Naive thymus-derived CD8-positive, alpha-beta T cell (primary cell): ENCODE measurements around the gene KLRC2. TPM values are rescaled to one million over a fixed set of nuclear protein-coding genes. Genes with fewer than 3 reads are reported as not detected.
"Not testable (repeated sequence)": the region's sequence is repeated elsewhere in the genome, so short reads cannot be mapped to it uniquely, and the experiment has no call there.

Experiments
- ATAC-seq, 2 donors: fragments of 150-1000 bp; cut with Tn5 transposase in 1 of 2; sonication (Bioruptor Pico), chemical (Tn5 transposase) in 1 of 2; 1 replicate in 1 of 2; 2 replicates in 1 of 2; pipeline ENCODE4 v1.10.0; 2021; ENCODE audit warnings: mild to moderate bottlenecking in 2 of 2, moderate library complexity in 2 of 2
- POLR2A ChIA-PET: fragments of 350-600 bp; sonication (Branson Sonifier 250); formaldehyde crosslinking; loops from one replicate; lab custom pipeline; 2021; ENCODE audit warnings: antibody characterized with exemption; lab: Charles Lee
- DNase-seq, 10 donors: peaks; one replicate each; pipeline versions ENCODE4 v3.0.0 to v3.0.0-alpha.2; 2020 to 2022
- H3K27ac Mint-ChIP-seq, 10 donors: one replicate each; pipeline ENCODE4 v1.8.0; 2020 to 2022; ENCODE audit warnings: mild to moderate bottlenecking in 10 of 10, mixed read lengths in 10 of 10, moderate library complexity in 4 of 10, inconsistent platforms in 1 of 10
- H3K27me3 Mint-ChIP-seq, 5 donors: one replicate each; pipeline ENCODE4 v1.8.0; 2021 to 2022; ENCODE audit warnings: mixed read lengths in 5 of 5
- H3K36me3 Mint-ChIP-seq, 3 donors: one replicate each; pipeline ENCODE4 v1.8.0; 2020 to 2022; ENCODE audit warnings: mixed read lengths in 3 of 3, mild to moderate bottlenecking in 2 of 3, inconsistent platforms in 1 of 3
- H3K4me1 Mint-ChIP-seq, 4 donors: one replicate each; pipeline ENCODE4 v1.8.0; 2021 to 2022; ENCODE audit warnings: mixed read lengths in 4 of 4
- H3K4me3 Mint-ChIP-seq, 10 donors: one replicate each; pipeline ENCODE4 v1.8.0; 2020 to 2022; ENCODE audit warnings: mild to moderate bottlenecking in 10 of 10, mixed read lengths in 10 of 10, moderate library complexity in 6 of 10, inconsistent platforms in 1 of 10
- H3K9me3 Mint-ChIP-seq, 9 donors: one replicate each; pipeline ENCODE4 v1.8.0; 2020 to 2022; ENCODE audit warnings: mixed read lengths in 9 of 9, mild to moderate bottlenecking in 3 of 9, inconsistent platforms in 1 of 9, moderate library complexity in 1 of 9
- polyA plus RNA-seq, 3 donors: library from polyadenylated mRNA; unstranded; fragments of 300-500 nt; fragmentation: Illumina TruSeq; gene quantifications; one replicate each; pipeline ENCODE4 v1.2.3, GENCODE V29; 2021
- total RNA-seq, 8 experiments: library from RNA in 2 of 8; stranded (reverse) in 2 of 8; gene quantifications; one replicate each; pipeline ENCODE4 v1.2.3 and lab custom pipeline; 2021 to 2026

KLRC2 gene
- total RNA-seq (1 to 10 TPM; 1.9 to 3.6 TPM), polyA plus RNA-seq (10 to 100 TPM in 1 of 3 donors, under 1 TPM in 2; 0.62 to 25.0 (median 0.76) TPM), total RNA-seq (lab: John Stamatoyannopoulos, UW) (0 to 0.13 (median 0.08) reads per million in 6 experiments)

DNA sequence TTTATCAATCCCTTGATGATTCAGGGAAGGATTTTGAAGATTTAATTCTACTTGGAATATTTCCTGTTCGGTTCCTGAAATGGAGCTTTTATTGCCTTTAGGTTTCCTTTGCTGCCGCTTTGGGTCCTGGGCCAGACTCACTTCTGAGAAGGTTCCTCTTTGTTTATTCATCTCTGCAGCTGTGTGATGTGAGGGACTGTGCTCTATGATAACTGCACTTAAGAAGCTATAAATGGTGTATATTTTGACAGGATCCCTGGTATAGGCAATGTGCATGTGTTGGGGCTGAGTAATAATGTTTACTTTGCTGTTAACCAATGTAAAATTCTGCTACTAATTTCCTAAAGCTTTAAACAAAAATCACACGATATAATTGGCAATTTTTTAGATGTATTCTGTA, at the start of gene KLRC2:
Gene KLRC2, minus strand, starts transcription at position 195 of the 400 bp plus-strand sequence. Its CDS starts 24 bp downstream, at position 171.
- H3K9me3 Mint-ChIP-seq, POLR2A ChIA-PET, H3K4me1 Mint-ChIP-seq, H3K27me3 Mint-ChIP-seq, H3K36me3 Mint-ChIP-seq: not testable (repeated sequence)
- Mint-ChIP-seq H3K4me3 (peak within 1 kb of the TSS in 8 of 10 donors; percentile 30 to 70 (median 52)), H3K27ac (peak within 1 kb of the TSS in 5 of 10 donors; percentile 3 to 76 (median 44))
- DNase-seq = peak in 6 of 10 donors; percentile 12 to 60 (median 26)
- peak; percentile 93 to 94 for ATAC-seq

DNA sequence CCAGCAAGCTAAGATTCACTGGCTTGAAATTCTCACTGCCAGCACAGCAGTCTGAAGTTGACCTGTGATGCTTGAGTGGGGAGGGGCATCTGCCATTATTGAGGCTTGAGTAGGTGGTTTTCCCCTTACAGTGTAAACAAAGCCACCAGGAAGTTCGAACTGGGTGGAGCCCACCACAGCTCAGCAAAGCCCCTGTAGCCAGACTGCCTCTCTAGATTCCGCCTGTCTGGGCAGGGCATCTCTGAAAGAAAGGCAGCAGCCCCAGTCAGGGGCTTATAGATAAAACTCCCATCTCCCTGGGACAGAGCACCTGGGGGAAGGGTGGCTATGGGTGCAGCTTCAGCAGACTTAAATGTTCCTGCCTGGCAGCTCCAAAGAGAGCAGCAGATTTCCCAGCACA, 46.1 kb upstream of the KLRC2 start:
- H3K9me3 Mint-ChIP-seq = peaks cover 17 to 78% (median 51%) of the 10 kb centered on the region in 9 donors
- ATAC-seq = peak; percentile 84 to 90

GRCh38 chr12:10472808-10473207, 37.0 kb upstream of the KLRC2 start:
- not testable (repeated sequence) for H3K4me3 Mint-ChIP-seq, H3K27me3 Mint-ChIP-seq, H3K27ac Mint-ChIP-seq, DNase-seq, ATAC-seq
- peaks cover 2 to 36% (median 20%) of the 10 kb centered on the region in 3 donors for H3K36me3 Mint-ChIP-seq
- peaks cover 13 to 27% (median 17%) of the 10 kb centered on the region in 4 donors for H3K4me1 Mint-ChIP-seq
- peaks cover 2 to 58% (median 22%) of the 10 kb centered on the region in 9 donors for H3K9me3 Mint-ChIP-seq
- POLR2A ChIA-PET = interaction anchor here (0.6 kb wide), 2 partner anchors 9 to 68 kb away, joined by 3 read pairs; no protein-coding TSS in a partner anchor

More for the DNA sequence above, 46.1 kb upstream of the KLRC2 start:
- peaks cover 18 to 41% (median 34%) of the 10 kb centered on the region in 4 donors for H3K4me1 Mint-ChIP-seq
- H3K4me3 Mint-ChIP-seq = peak overlapping the region; percentile 27 to 78 (median 68)
- not testable (repeated sequence) for H3K27me3 Mint-ChIP-seq
- peak in 9 of 10 donors; percentile 31 to 81 (median 61) for DNase-seq
- H3K36me3 Mint-ChIP-seq = peaks cover 9 to 59% (median 50%) of the 10 kb centered on the region in 3 donors
- H3K27ac Mint-ChIP-seq = peak overlapping the region; percentile 82 to 96 (median 94)
- POLR2A ChIA-PET = interaction anchor here (0.6 to 3.5 kb wide), 17 partner anchors 9 to 131 kb away, joined by 3 to 30 read pairs (median 4); partner anchors contain the start of gene MAGOHB

DNA sequence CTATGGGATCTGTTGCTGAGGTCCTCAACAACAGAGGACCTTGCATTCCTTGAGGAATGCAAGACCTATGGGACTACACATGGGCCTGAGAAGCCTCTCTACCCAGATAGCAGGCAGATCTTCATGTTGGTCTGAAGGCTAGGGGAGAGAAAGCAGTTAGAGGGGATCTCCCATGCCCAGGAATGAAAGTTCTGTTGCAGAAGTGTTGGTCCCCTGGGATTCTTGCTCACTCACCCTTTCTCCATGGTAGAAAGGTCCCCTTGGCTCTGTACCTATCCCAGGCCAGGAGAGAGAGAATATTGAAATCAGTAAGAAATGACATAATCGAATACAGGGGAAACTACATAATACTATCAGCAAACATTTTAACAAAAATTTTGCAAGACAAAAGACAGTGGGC, 33.9 kb upstream of the KLRC2 start:
- ATAC-seq = no peak
- no peak overlapping the region for H3K4me3 Mint-ChIP-seq
- H3K27ac Mint-ChIP-seq = peak overlapping the region in 1 of 10 donors; percentile 33
- H3K9me3 Mint-ChIP-seq = peaks cover 0 to 42% (median 17%) of the 10 kb centered on the region in 9 donors
- H3K27me3 Mint-ChIP-seq = no peaks in the 10 kb centered on the region
- DNase-seq = no peak
- H3K4me1 Mint-ChIP-seq = peaks cover 9 to 26% (median 13%) of the 10 kb centered on the region in 4 donors
- peaks cover 0 to 31% (median 12%) of the 10 kb centered on the region in 3 donors for H3K36me3 Mint-ChIP-seq
- POLR2A ChIA-PET = no interaction called here

DNA sequence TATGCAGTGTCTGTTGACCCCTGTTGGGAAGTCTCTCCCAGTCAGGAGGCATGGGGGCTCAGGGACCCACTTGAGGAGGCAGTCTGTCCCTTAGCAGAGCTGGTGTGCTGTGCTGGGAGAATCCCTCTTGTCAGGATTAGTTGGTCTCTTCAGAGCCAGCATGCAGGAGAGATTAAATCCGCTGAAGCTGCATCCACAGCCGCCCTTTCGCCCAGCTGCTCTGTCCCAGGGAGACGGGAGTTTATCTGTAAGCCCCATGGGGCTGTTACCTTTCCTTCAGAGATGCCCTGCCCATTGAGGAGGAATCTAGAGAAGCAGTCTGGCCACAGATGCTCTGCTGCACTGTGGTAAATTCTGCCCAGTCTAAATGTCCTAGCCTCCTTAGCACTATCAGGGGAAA, 30.5 kb upstream of the KLRC2 start:
- peaks cover 2 to 48% (median 42%) of the 10 kb centered on the region in 3 donors for H3K36me3 Mint-ChIP-seq
- no peak for DNase-seq
- H3K4me1 Mint-ChIP-seq = peaks cover 11 to 26% (median 14%) of the 10 kb centered on the region in 4 donors
- no peak overlapping the region for H3K27ac Mint-ChIP-seq
- H3K27me3 Mint-ChIP-seq = no peaks in the 10 kb centered on the region
- POLR2A ChIA-PET = no interaction called here
- H3K4me3 Mint-ChIP-seq = no peak overlapping the region
- ATAC-seq = no peak
- peaks cover 14 to 52% (median 30%) of the 10 kb centered on the region in 9 donors for H3K9me3 Mint-ChIP-seq

DNA sequence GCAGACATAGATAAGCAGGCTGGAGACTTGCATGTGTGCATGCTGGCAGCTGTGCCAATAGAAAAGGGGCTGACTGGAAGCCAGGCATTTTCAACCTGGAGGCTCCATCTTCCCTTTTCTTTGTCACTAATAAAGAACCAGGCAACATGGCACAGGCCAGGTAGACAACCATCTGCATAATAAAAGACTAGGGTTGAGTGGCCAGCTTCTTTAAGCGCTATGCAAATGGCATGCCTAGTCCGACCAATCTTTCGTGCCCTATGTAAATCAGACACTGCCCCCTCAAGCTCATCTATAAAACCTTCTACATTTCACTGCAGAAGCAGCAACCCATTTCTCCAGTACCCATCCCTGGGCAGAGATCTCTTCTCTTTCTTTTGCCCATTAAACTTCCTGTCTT, 21.9 kb upstream of the KLRC2 start:
- ATAC-seq (no peak), DNase-seq (no peak)
- Mint-ChIP-seq H3K36me3 (peaks cover 2 to 52% (median 47%) of the 10 kb centered on the region in 3 donors), H3K9me3 (peaks cover 21 to 82% (median 69%) of the 10 kb centered on the region in 9 donors), H3K4me3 (no peak overlapping the region), H3K27me3 (no peaks in the 10 kb centered on the region), H3K27ac (peak overlapping the region in 2 of 10 donors; percentile 52 to 80), H3K4me1 (peaks cover 7 to 12% (median 12%) of the 10 kb centered on the region in 4 donors)
- POLR2A ChIA-PET = no interaction called here

DNA sequence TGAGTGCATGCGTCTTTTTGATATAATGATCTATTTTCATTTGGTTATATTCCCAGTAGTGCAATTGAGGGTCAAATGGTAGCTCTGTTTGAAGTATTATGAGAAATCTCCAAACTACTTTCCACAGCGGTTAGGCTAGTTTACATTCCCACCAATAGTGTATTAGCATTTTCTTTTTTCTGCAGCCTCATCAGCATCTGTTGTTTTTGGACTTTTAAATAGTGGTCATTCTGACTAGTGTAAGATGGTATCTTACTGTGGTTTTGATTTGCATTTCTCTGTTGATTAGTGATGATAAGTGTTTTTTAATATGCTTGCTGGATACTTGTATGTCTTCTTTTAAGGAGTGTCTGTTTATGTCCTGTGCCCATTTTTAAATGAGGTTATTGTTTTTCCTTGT, 21.0 kb upstream of the KLRC2 start:
- POLR2A ChIA-PET = no interaction called here
- DNase-seq = no peak
- no peak for ATAC-seq
- Mint-ChIP-seq H3K27me3 (no peaks in the 10 kb centered on the region), H3K4me3 (no peak overlapping the region), H3K9me3 (peaks cover 16 to 73% (median 61%) of the 10 kb centered on the region in 9 donors), H3K36me3 (peaks cover 0 to 44% (median 38%) of the 10 kb centered on the region in 3 donors), H3K4me1 (peaks cover 7 to 12% (median 11%) of the 10 kb centered on the region in 4 donors), H3K27ac (no peak overlapping the region)

GRCh38 chr12:10455766-10456165, 20.0 kb upstream of the KLRC2 start:
- H3K9me3 Mint-ChIP-seq = peaks cover 14 to 65% (median 57%) of the 10 kb centered on the region in 9 donors
- H3K27me3 Mint-ChIP-seq = no peaks in the 10 kb centered on the region
- no peak overlapping the region for H3K4me3 Mint-ChIP-seq
- H3K27ac Mint-ChIP-seq = no peak overlapping the region
- no peak for ATAC-seq
- POLR2A ChIA-PET = no interaction called here
- peaks cover 5 to 12% (median 11%) of the 10 kb centered on the region in 4 donors for H3K4me1 Mint-ChIP-seq
- no peak for DNase-seq
- H3K36me3 Mint-ChIP-seq = peaks cover 0 to 37% (median 35%) of the 10 kb centered on the region in 3 donors

GRCh38 chr12:10454531-10454930, 18.7 kb upstream of the KLRC2 start:
- Mint-ChIP-seq H3K4me1 (peaks cover 5 to 12% (median 11%) of the 10 kb centered on the region in 4 donors), H3K27me3 (no peaks in the 10 kb centered on the region), H3K27ac (peak overlapping the region in 1 of 10 donors; percentile 10), H3K36me3 (peaks cover 0 to 33% (median 31%) of the 10 kb centered on the region in 3 donors), H3K4me3 (no peak overlapping the region), H3K9me3 (peaks cover 12 to 53% (median 46%) of the 10 kb centered on the region in 9 donors)
- ATAC-seq (no peak), DNase-seq (no peak)
- POLR2A ChIA-PET = no interaction called here

GRCh38 chr12:10453156-10453555, 17.3 kb upstream of the KLRC2 start, which contains the start of gene KLRC1:
TSS of gene KLRC1 (minus strand) at chr12:10453377. CDS start at chr12:10451156, 2,221 bp downstream.
- Mint-ChIP-seq H3K9me3 (peaks cover 10 to 39% (median 33%) of the 10 kb centered on the region in 9 donors), H3K27me3 (no peaks in the 10 kb centered on the region), H3K4me3 (peak within 1 kb of the TSS in 1 of 10 donors; percentile 47), H3K36me3 (peaks cover 0 to 30% (median 27%) of the 10 kb centered on the region in 3 donors), H3K27ac (peak within 1 kb of the TSS in 1 of 10 donors; percentile 17), H3K4me1 (peaks cover 7 to 12% (median 10%) of the 10 kb centered on the region in 4 donors)
- ATAC-seq = no peak
- no peak for DNase-seq
- POLR2A ChIA-PET = no interaction called here

- H3K27ac Mint-ChIP-seq = no peak overlapping the region
- H3K27me3 Mint-ChIP-seq = no peaks in the 10 kb centered on the region
- peaks cover 0 to 3% (median 0%) of the 10 kb centered on the region in 9 donors for H3K9me3 Mint-ChIP-seq
- H3K36me3 Mint-ChIP-seq = peaks cover 0 to 2% (median 0%) of the 10 kb centered on the region in 3 donors
- H3K4me3 Mint-ChIP-seq = no peak overlapping the region
- POLR2A ChIA-PET = no interaction called here
- ATAC-seq (no peak), DNase-seq (no peak)
- H3K4me1 Mint-ChIP-seq = peaks cover 3 to 10% (median 6%) of the 10 kb centered on the region in 4 donors
Observed at GRCh38 chr12:10448236-10448635, 12.4 kb upstream of the KLRC2 start.

DNA sequence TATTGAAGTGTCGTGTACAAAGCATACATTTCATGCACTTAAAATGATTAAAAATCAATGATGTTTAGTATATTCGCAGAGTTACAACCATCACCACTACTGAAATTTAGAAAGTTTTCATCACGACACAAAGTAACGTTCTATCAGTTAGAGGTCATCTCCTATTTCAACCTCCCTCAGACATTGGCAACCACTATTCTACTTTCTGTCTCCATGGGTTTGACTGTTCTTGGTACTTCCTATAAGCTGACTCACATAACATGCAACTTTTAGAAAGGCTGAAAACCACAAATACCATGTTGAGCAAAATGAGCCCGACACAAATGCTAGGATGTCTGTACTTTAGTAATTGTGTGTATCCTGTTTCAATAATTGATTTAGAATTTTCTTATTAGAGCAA, 10.2 kb upstream of the KLRC2 start:
- H3K4me3 Mint-ChIP-seq, ATAC-seq, H3K27ac Mint-ChIP-seq, DNase-seq, H3K36me3 Mint-ChIP-seq, H3K9me3 Mint-ChIP-seq, POLR2A ChIA-PET, H3K27me3 Mint-ChIP-seq, H3K4me1 Mint-ChIP-seq: not testable (repeated sequence)

- H3K27me3 Mint-ChIP-seq, H3K9me3 Mint-ChIP-seq, DNase-seq, ATAC-seq, H3K4me1 Mint-ChIP-seq, H3K36me3 Mint-ChIP-seq, POLR2A ChIA-PET: not testable (repeated sequence)
- Mint-ChIP-seq H3K4me3 (peak overlapping the region in 1 of 10 donors; percentile 33), H3K27ac (peak overlapping the region in 1 of 10 donors; percentile 36)
Observed at GRCh38 chr12:10441144-10441543, 5.3 kb upstream of the KLRC2 start.
